Right atrium auricular region (tissue), 2 donors: ENCODE data around the gene FHL2. TPM values are rescaled to one million over a fixed set of nuclear protein-coding genes. Genes with fewer than 3 reads are reported as not detected.

Source experiments
- DNase-seq: peaks from one replicate; pipeline ENCODE4 v3.0.0-alpha.2; 2019; ENCODE audit warnings: low spot score
- H3K27ac ChIP-seq, 2 donors: fragments of 200-600 bp; sonication (generic); 1 replicate in 1 of 2; 2 replicates in 1 of 2; pipeline ENCODE4 v1.5.1; 2016 to 2019
- H3K27me3 ChIP-seq, 2 donors: fragments of 200-600 bp; sonication (generic); one replicate each; pipeline versions ENCODE4 v1.5.1 to v1.6.0; 2017 to 2019
- H3K36me3 ChIP-seq: fragments of 200-600 bp; sonication (generic); one replicate; pipeline ENCODE4 v1.5.1; 2016
- H3K4me1 ChIP-seq, 2 donors: fragments of 200-600 bp; sonication (generic); one replicate each; pipeline versions ENCODE4 v1.5.1 to v1.6.0; 2017 to 2019
- H3K4me3 ChIP-seq, 2 donors: fragments of 200-600 bp; sonication (generic); 1 replicate in 1 of 2; 2 replicates in 1 of 2; pipeline ENCODE4 v1.5.1; 2017 to 2019; ENCODE audit warnings: mild to moderate bottlenecking in 1 of 2, moderate library complexity in 1 of 2
- H3K9me3 ChIP-seq, 2 donors: fragments of 200-600 bp; sonication (generic); one replicate each; pipeline ENCODE4 v1.5.1; 2019
- CTCF ChIP-seq, 2 donors: fragments of 200-600 bp; sonication (generic); IDR thresholded peaks; one replicate each; pipeline ENCODE4 v1.5.1; 2019; ENCODE audit warnings: antibody characterized with exemption in 2 of 2
- total RNA-seq, 2 donors: library from RNA; depleted of rRNA; stranded (reverse); fragments of >200 nt; gene quantifications; one replicate each; pipeline ENCODE4 v1.1.0, GENCODE V29; 2016

Gene FHL2
- total RNA-seq, 2 donors from 2014 or later = 141 to 356 TPM

DNA sequence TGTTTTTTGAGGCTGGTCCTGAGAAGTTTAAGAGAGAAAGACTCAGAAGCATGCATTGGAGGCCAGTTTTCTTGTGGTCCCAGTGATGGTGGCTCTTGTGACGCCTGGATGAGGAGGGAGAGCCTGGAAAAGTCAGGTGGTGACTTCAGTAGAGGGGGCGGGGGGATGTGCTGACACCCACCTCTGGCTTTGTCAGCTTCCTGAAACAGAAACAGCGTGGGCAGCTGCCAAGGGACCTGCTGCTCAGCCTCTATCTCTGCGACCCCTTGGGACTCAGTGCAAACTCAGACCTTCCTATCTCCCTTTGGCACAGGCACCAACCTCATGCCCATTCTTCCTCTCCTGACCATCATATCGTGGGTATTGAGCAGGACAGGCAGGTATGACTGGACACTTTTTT is 75.7 kb downstream of the FHL2 start:
- DNase-seq = no peak
- H3K27ac ChIP-seq = no peak overlapping the region
- no peaks in the 10 kb centered on the region for H3K9me3 ChIP-seq
- no peak for TF ChIP-seq CTCF (IDR thresholded peaks at IDR 0.05)
- H3K36me3 ChIP-seq = peaks cover 3% of the 10 kb centered on the region
- no peaks in the 10 kb centered on the region for H3K27me3 ChIP-seq
- peaks cover 0 to 20% of the 10 kb centered on the region in 2 donors for H3K4me1 ChIP-seq
- no peak overlapping the region for H3K4me3 ChIP-seq

- no peak overlapping the region for H3K4me3 ChIP-seq
- H3K36me3 ChIP-seq = peaks cover 3% of the 10 kb centered on the region
- no peak overlapping the region for H3K27ac ChIP-seq
- H3K27me3 ChIP-seq = no peaks in the 10 kb centered on the region
- H3K4me1 ChIP-seq = peaks cover 0 to 17% of the 10 kb centered on the region in 2 donors
- no peak for DNase-seq
- TF ChIP-seq CTCF (IDR thresholded peaks at IDR 0.05) = no peak
- no peaks in the 10 kb centered on the region for H3K9me3 ChIP-seq
Observed at GRCh38 chr2:105321875-105322646, 76.8 kb downstream of the FHL2 start.

- Histone ChIP-seq H3K4me1 (peaks cover 0 to 17% of the 10 kb centered on the region in 2 donors), H3K9me3 (no peaks in the 10 kb centered on the region), H3K27me3 (no peaks in the 10 kb centered on the region), H3K4me3 (no peak overlapping the region), H3K27ac (no peak overlapping the region), H3K36me3 (peaks cover 3% of the 10 kb centered on the region)
- TF ChIP-seq CTCF (IDR thresholded peaks at IDR 0.05) = no peak
- DNase-seq = no peak
Observed at GRCh38 chr2:105320651-105321215, 78.1 kb downstream of the FHL2 start.

DNA sequence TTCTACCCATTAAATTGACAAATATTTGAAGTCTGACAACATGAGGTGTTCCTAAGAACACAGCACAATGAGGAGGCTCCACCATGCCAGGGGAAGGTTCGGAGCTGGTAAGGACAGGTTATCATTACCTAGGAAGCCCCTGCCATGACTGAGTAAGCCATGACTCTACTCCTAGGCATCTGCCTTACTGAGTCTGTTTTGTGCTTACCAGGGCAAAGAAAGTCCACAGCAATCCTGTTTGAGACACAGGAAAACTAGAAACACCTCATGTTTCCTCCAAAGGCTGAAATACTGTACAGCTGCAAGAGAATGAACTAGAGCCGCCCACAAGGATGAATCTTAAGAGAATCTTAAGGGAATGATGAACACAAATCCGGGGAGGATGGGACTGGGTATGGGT is 80.9 kb downstream of the FHL2 start:
- no peak overlapping the region for H3K4me3 ChIP-seq
- no peak for TF ChIP-seq CTCF (IDR thresholded peaks at IDR 0.05)
- H3K9me3 ChIP-seq = no peaks in the 10 kb centered on the region
- H3K36me3 ChIP-seq = peaks cover 3% of the 10 kb centered on the region
- DNase-seq = no peak
- no peaks in the 10 kb centered on the region for H3K27me3 ChIP-seq
- peaks cover 0 to 8% of the 10 kb centered on the region in 2 donors for H3K4me1 ChIP-seq
- H3K27ac ChIP-seq = no peak overlapping the region

GRCh38 chr2:105315314-105315713 is 83.5 kb downstream of the FHL2 start:
- H3K9me3 ChIP-seq = no peaks in the 10 kb centered on the region
- no peak for TF ChIP-seq CTCF (IDR thresholded peaks at IDR 0.05)
- H3K4me1 ChIP-seq = peaks cover 0 to 5% of the 10 kb centered on the region in 2 donors
- H3K36me3 ChIP-seq = no peaks in the 10 kb centered on the region
- no peak overlapping the region for H3K27ac ChIP-seq
- no peak overlapping the region for H3K4me3 ChIP-seq
- no peaks in the 10 kb centered on the region for H3K27me3 ChIP-seq
- no peak for DNase-seq
